Kidney epithelial cell (primary cell): Measurements from ENCODE around the gene RNF39. TPM values are rescaled to one million over a fixed set of nuclear protein-coding genes. Genes with fewer than 3 reads are reported as not detected.

Experiments used
- DNase-seq: peaks from one replicate; pipeline ENCODE4 v3.0.0-alpha.2; 2010; ENCODE audit warnings: low read depth
- H3K27me3 ChIP-seq: 2 replicates; pipeline ENCODE4 v1.6.0; 2011; ENCODE audit warnings: low read length; ENCODE audit not compliant: control insufficient read depth, insufficient read depth
- H3K36me3 ChIP-seq: 2 replicates; pipeline ENCODE4 v1.5.1; 2011; ENCODE audit warnings: low read length; ENCODE audit not compliant: control insufficient read depth, insufficient read depth
- H3K4me3 ChIP-seq: 2 replicates; pipeline ENCODE4 v1.5.1; 2011; ENCODE audit warnings: low read depth, mild to moderate bottlenecking, control low read depth, low read length
- total RNA-seq: library from RNA; depleted of rRNA; stranded (reverse); fragments of >200 nt; gene quantifications from 2 replicates; pipeline ENCODE4 v1.2.3, GENCODE V29; 2015
- TF ChIP-seq, protein P1 (sequence below): IDR thresholded peaks from 2 replicates; pipeline ENCODE4 v1.5.1; 2011; ENCODE audit warnings: mild to moderate bottlenecking, moderate library complexity, low read length, control low read depth, inconsistent platforms; ENCODE audit not compliant: insufficient read depth, poor library complexity, severe bottlenecking

The RNF39 gene
- total RNA-seq, 1 donor from 2014 or later: 0.04 TPM

- TF ChIP-seq, protein P1, sequence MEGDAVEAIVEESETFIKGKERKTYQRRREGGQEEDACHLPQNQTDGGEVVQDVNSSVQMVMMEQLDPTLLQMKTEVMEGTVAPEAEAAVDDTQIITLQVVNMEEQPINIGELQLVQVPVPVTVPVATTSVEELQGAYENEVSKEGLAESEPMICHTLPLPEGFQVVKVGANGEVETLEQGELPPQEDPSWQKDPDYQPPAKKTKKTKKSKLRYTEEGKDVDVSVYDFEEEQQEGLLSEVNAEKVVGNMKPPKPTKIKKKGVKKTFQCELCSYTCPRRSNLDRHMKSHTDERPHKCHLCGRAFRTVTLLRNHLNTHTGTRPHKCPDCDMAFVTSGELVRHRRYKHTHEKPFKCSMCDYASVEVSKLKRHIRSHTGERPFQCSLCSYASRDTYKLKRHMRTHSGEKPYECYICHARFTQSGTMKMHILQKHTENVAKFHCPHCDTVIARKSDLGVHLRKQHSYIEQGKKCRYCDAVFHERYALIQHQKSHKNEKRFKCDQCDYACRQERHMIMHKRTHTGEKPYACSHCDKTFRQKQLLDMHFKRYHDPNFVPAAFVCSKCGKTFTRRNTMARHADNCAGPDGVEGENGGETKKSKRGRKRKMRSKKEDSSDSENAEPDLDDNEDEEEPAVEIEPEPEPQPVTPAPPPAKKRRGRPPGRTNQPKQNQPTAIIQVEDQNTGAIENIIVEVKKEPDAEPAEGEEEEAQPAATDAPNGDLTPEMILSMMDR: no peak
- Histone ChIP-seq H3K4me3 (no peak overlapping the region), H3K36me3 (no peaks in the 10 kb centered on the region), H3K27me3 (peaks cover 50% of the 10 kb centered on the region)
- DNase-seq: no peak
These were observed 22.6 kb upstream of the RNF39 start for GRCh38 chr6:30097902-30098768.

DNA sequence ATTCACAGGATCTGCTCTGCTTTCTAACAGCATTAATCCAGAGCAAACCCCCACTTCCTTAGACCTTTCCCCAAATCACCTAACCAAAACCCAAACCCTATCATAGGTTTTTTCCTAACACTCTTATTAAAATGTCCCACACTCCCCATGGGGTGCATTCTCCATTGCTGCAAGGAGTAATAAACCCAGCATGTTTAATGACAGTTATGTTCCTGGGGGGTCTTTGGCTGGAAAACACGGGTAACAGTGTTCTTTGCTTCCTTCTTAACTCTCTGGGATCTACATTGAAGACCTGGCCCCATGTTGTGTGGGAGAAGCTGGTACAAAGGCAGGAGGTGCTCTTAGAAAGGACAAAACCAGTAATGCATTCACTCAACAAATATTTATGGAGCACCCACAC is 21.3 kb upstream of the RNF39 start:
- no peak overlapping the region for H3K4me3 ChIP-seq
- no peaks in the 10 kb centered on the region for H3K36me3 ChIP-seq
- DNase-seq: no peak
- H3K27me3 ChIP-seq: peaks cover 48% of the 10 kb centered on the region
- TF ChIP-seq, protein P1: no peak

GRCh38 chr6:30093951-30094661 is 18.5 kb upstream of the RNF39 start:
- Histone ChIP-seq H3K27me3 (peaks cover 35% of the 10 kb centered on the region), H3K4me3 (no peak overlapping the region), H3K36me3 (no peaks in the 10 kb centered on the region)
- DNase-seq: no peak
- TF ChIP-seq, protein P1: no peak

DNA sequence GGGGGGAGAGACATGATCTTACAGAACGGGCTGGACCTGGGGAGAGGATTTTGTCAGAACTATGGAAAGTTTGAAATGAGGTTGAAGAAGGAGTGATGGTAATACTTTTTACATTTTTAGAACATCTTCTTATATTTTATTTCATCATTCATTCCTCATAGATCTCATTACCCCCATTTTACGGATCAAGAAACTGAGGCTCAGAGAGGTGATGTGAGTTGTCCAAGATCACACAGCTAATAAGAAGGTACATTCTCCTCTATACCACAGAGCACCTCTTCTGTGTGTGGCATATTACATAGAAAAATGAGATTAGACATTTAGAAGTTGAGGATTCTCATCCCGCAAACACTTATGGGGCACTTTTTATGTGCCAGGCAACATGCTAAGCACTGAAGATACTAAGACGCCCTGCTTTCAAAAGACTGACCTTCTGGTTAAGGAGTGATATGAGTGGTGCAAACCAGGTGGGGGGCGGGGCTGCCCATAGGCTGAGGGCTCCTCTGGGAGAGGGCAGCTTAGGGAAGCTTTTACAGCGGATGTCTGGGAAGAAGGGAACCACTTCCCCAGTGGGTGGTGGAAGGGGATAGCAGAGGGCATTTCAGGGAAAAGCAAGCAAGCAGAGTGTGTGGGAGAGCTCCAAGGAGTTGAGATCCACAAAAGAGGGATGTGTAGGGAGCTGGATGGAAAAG is 17.4 kb upstream of the RNF39 start:
- Histone ChIP-seq H3K4me3 (no peak overlapping the region), H3K36me3 (no peaks in the 10 kb centered on the region), H3K27me3 (peaks cover 29% of the 10 kb centered on the region)
- no peak for DNase-seq
- TF ChIP-seq, protein P1: no peak

- Histone ChIP-seq H3K27me3 (peaks cover 22% of the 10 kb centered on the region), H3K36me3 (no peaks in the 10 kb centered on the region), H3K4me3 (no peak overlapping the region)
- no peak for DNase-seq
- TF ChIP-seq, protein P1: no peak
These were observed 16.2 kb upstream of the RNF39 start for GRCh38 chr6:30091577-30092381.
